HuH-7.5 (cell line): Measurements from ENCODE around the gene AKIP1.
"Not testable (repeated sequence)": the region's sequence is repeated elsewhere in the genome, so short reads cannot be mapped to it uniquely, and the experiment has no call there.

Experiments
- DNase-seq: peaks from one replicate; pipeline ENCODE4 v3.0.0; 2011; ENCODE audit warnings: low spot score

The AKIP1 gene

DNA sequence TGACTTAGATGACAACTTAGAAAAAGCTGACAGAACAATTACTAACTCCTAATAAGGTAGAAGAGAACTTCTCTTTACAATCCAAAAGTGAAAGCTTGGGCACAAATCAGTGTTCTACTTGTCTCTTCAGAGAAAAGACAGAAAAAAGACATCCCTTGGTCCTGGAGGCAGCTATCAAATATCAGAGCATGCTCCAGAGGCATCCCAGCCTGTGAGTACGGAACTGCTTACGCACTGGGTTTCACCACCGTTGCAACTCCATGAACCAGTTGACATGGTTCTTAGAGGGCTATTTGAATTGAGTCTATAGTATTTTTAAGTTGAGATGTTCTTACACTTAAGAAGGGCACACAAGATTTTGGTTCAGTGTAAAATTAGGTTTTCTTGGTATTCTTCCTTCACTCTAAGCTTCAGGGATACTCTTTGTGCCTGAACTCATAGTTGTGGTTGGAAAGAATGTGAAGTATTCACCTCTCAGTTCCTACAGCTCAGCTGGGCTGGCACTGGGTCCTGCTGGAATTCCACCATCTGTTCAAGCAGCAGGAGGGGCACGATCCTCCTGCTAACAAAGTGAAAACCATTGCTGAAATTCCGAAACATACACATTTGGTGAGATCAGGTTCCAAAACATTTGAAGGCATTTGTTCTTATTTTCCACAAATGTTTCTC, 6.3 kb downstream of the AKIP1 start:
- DNase-seq: no peak

DNA sequence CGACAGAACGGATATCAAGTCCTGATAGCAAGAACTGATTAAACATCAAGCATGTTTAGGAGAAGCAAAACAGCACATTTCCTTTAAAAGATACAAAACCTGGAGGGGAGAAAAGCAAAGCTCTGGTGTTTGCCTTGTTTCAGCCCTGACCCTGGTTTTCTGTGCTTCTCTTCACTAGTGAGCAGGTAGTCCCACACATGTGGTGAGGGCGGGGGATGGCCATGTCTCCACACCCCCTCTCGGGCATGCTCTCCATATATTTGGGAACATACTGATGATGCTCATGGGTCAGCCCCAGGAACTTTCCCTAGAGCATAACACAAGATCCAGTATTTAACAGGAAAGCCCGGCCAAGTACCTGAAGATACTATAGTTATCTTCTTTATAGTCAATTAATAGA, 11.7 kb downstream of the AKIP1 start:
- no peak for DNase-seq

DNA sequence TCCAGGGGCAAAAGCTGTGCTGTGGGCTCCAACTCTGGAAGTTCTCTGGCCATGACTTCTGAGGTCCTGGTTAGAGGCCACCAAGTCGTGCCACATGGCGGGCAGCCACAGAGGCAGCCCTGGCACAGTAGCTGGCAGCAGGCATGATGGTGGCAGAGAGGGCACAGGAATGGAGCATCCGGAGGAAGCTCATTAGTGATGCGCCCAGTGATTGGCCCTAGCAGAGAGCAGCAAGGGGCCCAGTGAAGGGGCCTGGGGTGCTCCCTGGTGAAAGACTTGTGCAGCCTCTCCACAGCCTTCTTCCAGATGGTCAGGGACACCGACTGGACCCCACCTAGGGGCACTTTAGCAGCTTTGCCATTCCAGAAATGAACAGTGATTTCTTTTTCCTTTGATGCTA, 14.7 kb downstream of the AKIP1 start:
- DNase-seq: no peak

DNA sequence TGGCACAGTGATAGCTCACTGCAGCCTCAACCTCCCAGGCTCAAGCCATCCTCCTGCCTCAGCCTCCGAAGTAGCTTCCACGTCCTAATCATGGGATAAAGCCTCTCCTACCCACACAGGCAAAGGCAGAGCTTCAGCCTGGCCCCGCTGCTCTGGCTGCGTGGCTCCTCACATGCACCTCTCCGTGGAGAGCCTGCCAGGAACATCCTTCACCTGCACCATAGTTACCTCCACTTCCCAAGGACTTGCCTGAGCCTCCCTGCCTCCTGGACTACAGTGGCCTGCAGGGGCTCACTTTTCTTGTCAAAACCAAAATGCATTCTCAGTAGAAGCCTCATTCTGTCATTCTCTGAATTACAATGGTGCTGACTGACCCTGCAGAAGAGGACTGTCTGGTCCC, 15.2 kb downstream of the AKIP1 start:
- DNase-seq: no peak

DNA sequence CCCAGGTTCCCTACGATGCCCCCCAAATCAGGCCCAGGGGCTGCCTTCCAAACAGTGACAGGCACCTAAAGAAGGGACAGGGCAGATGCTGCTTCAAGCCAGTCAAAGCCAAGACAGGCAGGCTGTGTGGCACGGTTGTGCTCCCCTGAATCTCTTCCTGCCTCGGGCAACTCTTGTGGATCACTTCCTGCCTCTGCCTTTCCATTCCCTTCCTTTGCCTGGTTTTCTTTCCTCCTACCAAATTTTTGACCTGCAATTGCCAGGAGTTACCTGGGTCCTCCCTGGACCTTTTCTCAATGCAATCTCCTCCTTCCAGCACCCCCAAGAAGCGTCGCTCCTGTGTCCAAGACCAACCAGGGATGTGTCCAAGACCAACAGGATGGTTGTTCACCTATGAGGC, 16.2 kb downstream of the AKIP1 start:
- DNase-seq: no peak

DNA sequence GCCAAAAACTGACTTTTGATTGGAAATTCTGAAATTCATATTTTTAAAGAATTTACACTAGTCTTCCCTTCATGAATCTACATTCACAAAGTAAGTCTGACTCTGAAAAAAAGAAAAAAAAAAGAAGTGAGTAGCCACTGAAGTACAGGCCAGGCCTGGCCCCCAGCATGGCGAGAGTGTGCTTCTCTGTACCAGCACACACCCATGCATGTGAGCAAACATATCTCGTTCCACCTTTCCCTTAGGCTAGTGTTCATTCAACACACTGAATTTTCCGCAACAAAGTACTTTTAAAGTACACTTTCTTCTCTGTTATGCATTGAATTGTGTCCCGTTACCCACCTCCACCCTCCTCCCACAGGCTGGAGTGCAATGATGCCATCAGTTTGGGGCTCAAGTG, 17.2 kb downstream of the AKIP1 start:
- no peak for DNase-seq

DNA sequence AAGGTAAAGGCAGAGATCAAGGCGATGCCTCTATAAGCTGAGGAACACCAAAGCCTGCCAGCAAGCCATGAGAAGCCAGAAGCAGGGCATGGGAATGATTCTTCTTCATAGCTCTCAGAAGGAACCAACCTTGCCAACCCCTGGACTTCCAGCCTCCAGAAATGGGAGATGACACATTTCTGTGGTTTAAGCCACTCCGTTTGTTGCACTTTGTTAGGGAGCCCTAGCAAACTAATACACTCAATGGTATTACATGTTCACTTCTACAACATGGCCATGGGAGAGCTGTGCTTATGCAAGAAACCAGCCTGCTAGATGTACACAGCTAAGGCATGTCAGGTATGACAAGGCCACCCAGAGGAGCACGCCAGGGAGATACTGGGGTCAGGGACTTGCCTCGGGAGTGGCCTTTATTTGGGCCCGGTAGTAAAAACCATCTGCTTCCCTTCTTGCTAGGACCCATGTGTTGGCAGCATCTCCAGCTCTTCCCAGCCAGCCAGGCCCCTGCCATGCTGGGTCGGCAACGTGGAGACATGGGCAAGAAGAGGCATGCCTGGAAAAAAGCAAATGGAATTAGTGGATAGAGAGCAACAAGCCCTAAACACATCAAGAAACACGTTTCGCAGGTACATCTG, 18.1 kb downstream of the AKIP1 start:
- DNase-seq: no peak

DNA sequence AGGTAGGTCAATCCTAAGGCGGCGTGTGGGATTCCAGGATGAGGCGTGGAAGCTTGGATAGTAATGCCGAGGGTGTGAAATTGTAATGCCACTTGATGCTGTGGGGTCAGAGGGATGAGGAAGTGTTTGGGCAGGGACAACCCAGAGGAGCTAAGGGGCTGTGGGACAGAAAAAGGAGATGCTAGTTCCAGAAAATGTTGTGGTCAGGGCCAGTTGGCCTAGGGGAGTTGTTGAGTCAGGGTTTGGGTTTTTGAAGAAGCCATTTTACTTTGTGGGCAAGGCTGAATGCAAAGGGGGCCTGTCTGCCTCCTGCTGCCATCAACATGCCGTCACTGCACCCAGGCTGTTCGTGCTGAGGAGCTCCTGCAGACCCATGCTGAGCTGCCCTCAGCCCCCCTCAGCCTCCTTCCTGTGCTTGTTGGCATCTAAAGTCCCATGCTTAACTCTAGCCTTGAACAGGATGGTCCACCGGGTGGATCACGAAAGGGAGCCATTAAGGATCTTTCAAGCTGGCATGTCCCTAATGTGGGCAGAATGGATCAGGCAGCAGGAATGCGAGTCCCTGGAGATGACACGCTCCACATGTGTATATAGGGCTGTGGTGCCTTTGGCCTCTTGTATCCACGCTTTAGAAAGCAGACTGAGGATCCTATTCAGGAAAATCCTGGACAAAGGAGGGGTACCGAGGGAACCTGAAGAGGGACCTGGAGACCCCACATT, 19.6 kb downstream of the AKIP1 start:
- no peak for DNase-seq

DNA sequence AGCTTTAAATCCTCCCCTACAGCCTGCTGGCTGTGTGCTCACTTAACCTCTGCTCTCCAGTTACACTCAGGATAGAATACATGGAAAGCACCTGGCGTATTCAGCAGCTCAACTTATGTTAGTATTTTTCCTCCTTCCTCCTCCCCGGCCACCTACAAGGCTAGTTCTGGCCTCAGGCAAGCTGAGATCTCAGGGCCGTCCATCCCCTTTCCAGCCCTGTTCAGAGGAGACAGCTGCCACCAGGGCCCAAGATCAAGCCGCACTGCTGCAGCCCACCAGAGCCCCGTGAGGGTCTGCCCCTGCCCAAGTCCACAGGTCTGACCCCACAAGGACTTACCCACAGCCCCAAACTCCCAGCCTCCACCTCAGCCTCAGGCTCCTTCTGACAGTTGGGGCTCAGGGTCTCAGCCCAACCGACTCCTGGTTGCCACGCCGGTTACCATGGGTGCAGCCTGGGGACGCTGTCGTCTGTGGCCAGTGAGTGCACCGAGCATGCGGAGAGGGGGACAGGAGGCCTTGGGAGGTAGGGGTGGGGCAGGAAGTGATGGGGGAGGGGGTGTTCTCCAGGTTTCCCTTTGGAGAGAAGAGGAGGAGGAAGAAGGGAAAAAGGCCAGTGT, 21.7 kb downstream of the AKIP1 start, which contains the start of gene C11orf16:
TSS of gene C11orf16 (minus strand) at position 384 of the 617 bp plus-strand sequence. CDS start 639 bp downstream, outside the sequence.
- DNase-seq: no peak

DNA sequence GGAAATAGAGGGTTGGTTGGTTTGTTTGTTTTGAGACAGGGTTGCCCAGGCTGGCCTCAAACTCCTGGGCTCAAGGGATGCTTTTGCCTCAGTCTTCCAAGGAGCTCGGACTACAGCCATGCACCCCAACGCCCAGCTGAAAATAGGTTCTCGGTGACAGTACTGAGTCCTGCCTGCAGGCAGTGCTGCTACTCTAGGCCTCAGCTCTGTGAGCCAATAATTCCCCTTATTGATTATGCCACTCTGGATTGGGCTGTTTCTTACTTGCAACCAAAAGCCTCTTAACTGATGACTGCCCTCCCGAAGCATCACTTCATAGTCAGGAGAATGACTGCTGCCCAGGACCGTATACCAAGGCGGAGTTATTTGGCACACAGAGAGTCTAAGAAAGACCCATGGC, 22.9 kb downstream of the AKIP1 start:
- DNase-seq: no peak

DNA sequence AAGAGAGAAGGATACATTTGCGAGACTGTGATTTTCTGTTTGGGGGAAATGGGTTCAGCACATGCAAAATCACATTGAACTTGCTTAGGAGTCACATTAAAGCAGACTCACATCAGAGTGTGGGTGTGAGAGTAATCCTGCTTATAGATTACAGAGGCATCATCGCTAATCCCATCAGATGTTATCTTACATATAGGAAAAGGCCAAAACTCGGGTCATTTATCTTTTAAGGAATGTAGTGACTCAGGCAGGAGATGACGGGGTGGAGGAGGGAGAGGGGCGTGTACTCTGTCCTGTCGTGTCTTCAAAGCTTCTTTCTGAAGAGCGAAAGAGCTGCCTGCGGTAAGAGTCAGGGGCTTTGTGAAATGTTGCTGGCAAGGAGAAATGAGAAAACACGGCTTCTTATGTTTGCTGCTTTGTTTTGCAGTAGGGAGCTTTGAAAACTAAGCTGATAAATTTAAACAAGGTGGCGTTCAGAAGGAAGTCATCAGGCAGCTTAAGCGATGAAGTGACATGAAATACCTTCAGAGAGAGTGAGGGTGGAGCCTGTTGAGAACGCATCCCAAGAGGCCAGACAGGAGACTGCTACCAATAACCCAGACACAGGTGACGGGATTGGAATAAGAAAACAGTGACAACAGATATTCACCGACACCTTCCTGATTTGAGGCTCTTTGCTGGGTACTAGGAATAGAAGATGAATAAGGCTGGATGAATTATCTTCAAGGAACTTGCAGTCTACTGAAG, 23.9 kb downstream of the AKIP1 start:
- no peak for DNase-seq

DNA sequence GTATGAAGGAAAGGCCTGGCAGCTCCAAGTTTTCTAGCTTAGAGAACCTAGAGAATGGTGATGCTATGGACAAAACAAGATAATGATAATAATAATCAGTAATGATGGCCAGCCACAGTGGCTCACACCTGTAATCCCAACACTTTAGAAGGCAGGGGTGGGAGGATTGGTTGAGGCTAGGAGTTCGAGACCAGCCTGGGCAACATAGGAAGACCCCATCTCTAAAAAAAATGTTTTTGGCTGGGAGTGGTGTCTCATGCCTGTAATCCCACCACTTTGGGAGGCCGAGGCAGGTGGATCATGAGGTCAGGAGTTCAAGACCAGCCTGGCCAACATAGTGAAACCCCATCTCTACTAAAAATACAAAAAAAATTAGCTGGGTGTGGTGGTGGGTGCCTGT, 24.8 kb downstream of the AKIP1 start:
- not testable (repeated sequence) for DNase-seq

DNA sequence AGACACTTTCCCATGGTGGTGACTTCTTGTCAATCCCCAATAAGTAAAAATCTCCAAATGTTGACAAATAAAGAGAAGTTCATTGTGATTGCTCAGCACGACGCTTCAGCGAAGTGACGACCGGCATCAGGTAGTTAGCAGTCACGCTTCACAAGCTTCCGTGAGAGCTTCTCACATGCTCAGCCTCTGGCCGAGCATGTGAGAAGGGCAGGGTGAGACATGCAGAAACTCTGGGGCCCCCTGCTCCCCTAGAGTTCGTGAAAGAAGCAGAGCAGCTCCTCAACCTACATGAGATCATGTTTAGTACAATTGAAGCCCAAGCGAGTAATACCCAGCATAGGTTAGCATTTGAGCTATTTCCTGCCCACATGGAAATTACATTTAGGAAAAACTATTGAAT, 26.2 kb downstream of the AKIP1 start:
- DNase-seq: no peak

DNA sequence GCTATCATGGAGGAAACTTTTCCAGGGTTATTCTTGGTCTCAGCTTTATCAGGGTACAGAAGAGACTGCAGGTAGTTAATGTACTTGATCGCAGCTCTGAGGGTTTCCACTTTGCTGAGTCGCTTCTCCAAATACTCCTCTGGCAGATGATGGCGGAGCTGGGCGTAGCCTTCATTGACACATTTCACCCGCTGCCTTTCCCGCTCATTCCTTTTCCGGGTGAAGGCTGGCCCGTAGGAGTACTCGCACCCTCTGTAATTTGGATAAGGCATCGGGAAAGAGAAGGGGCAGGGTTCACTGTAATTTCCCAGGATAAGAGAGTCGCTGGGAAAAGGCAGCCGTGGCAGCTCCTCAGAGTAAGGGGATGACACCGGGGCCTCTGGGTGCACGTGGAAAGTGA, 26.7 kb downstream of the AKIP1 start:
- no peak for DNase-seq

DNA sequence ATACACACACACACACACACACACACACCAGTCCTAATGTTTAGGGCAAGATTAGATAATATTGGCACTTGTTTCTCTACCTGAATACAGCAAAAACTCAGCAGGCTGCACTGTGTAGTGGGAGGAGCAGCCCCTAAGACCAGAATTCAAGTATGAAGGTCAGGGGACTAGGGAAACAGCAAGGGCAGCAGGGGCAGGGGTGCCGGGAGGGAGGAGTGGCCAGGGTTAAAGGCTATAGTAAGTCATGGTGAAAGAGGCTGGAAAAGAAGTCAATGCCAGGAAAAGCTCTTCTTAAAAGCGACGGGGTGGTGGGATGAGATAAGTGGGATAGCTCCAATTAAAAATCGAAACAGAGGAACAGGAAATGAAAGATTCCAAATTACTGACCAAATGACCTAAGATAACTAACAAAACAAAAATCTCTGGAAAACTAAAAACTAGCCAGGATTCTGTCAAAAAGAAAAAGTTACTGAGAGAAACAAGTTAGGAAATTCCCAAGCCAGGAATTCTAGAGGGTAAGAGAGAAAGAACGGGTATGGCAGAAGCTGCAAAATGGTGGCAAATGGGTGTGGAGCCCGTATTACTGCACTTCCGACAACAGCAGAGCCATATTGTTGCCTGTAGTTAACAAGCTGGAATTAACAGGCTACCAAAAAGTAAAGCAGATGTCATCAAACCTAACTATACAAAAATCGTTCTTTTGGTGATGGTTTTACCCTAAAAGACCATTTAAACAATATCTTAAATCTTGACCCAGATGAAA, 30.5 kb downstream of the AKIP1 start:
- DNase-seq: no peak

DNA sequence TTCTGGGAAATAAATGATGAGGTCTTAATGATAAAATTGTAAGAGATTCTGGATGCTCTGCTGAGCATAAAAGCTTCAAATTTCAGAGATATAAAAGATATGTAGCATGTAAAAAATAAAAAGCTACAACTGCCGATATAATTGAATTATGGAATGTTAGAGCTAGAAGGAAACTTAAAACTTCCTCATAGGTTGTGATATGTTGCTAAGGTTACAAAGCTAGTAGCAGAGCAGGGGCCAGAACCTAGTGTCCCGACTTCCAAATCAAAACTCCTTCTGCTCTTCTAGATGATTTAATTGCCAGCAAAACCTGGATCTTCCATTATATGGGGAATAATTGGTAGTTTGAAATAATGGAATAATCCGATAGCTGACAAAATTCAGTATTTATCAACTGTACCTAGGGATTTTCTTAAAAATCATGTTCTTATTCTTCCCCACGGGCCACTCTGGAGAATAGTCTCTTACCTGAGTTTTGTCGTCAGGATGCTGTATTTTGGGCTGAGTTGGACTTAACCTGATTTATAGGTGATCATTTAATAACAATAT, 31.6 kb downstream of the AKIP1 start, which contains the start of gene ASCL3:
TSS of gene ASCL3 (minus strand) at position 499 of the 549 bp plus-strand sequence. CDS start 4,855 bp downstream, outside the sequence.
- DNase-seq: no peak

DNA sequence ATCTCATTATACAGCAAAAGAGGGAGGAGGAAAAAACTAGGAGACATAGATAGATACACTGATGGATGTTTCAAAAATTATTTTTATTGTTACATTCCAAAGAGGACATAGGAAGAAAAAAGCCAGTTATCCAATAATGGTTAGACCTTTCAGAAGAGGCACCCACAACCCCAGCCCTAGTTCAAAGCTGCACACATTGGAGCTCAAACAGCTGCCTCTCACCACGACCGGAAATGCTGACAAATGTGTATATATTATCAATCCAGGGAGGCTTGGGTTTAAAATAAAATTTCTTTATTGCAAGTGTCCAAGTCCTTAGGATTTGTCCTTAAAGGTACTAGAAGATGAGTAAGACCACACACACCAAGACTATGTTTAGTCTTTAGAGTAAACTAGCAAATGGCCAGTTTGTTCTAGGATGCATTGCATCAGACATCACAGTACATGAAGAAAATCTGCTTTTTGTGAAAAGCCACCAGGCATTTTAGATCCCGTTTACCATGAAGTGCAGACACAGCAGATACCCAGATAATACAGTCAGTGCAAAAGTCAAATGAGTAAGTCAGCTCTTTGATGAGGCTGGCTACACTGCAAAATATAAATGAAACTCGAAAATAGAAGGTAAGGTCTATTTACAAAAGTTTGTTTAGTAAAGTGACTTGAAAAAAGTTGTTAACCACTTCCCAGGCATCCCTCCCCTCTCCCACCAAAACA, 36.4 kb downstream of the AKIP1 start:
- DNase-seq: no peak

DNA sequence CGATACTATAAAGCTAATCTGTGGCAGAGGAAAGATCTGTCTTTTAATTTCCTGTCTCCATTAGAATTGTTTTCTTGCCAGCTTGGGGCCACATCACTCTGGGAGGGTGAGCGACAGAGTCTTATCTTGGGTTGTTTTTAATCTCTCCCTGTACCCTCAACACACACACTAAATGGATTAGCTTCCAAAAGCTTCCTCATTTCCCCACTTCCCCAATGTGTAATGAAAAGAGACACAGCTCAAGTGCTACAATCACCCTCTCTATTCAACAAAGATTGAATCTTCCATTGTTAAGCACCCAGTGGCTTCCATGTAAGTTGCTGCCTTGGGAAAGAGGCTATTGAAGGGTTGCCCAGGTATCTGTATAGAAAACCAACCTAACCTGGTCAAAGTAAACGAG, 37.9 kb downstream of the AKIP1 start:
- no peak for DNase-seq

DNA sequence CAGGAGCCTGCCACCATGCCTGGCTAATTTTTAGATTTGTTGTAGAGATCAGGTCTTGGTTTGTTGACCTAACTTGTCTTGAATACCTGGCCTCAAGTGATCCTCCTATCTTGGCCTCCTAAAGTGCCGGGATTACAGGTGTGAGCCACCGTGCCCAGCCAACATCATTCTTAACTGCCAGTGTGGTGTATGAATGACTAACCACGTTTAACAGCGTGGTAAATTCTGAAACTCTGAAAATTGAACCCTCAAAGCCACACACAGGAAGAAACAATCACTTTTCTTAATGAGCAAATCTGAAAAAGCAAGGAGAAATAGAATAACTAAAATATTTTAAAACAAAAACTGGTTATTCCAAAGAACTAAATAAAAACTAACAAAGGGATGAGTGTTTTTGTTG, 45.9 kb downstream of the AKIP1 start:
- no peak for DNase-seq

DNA sequence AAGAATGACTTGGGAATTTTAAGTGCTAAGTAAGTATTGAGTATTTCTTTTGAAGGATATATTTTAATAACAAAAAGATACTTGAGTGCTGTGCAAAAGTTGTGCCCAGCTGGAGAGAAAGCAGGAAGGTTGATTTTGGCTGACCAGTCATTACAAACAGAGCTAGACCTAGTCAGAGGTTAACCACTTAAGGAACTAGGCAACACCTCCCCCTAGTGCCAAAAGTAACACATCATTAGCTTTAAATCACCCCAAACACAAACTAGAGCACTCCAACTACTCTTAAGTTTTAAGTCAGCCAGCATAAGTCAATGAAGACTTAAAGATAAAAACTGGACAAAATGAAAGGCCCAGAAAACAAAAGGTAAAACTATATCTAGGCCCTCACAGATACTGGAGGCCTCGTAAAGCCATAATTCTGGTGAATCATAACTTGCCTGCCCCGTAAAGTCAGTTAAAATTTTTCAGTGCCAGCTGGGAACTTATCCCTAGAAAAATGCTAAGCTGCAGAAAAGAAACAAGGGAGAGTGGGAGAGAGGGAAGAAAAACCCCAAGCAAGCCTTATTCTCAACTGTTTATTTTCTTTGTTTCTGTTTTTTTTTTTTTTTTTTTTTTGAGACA, 48.7 kb downstream of the AKIP1 start:
- peak; percentile 39 for DNase-seq
